ENCODE data around the gene PSMC4. TPM values are rescaled to one million over a fixed set of nuclear protein-coding genes. Genes with fewer than 3 reads are reported as not detected.

The PSMC4 gene
- polyA plus RNA-seq, 1 of the 3 experiments (the other 2 are of a cell fraction) = 173 TPM

- H3K4me1 ChIP-seq (ENCODE audit: control insufficient read depth in 1 of 2, insufficient read depth in 2 of 2, low read depth in 1 of 2, low read length in 1 of 2) = no peaks in the 10 kb centered on the region
- H3K4me2 ChIP-seq = no peak overlapping the region
- no peaks in the 10 kb centered on the region for H3F3A ChIP-seq (replicated peaks; ENCODE audit: insufficient read depth)
- H3K36me3 ChIP-seq (replicated peaks in 1 of 2; ENCODE audit: control insufficient read depth in 1 of 2, insufficient read depth in 2 of 2, low read length in 1 of 2) = no peaks in the 10 kb centered on the region
- 52% methylated on average over 3 of the region's 3 CpGs for WGBS (ENCODE audit: low lambda C conversion rate)
- H3K27me3 ChIP-seq (ENCODE audit: insufficient read depth) = no peaks in the 10 kb centered on the region; the same call in 1 of the 2 replicates
- H3K79me2 ChIP-seq (ENCODE audit: insufficient read depth) = no peaks in the 10 kb centered on the region
- no peaks in the 10 kb centered on the region for H3K9me3 ChIP-seq
- no peak overlapping the region for H3K4me3 ChIP-seq (ENCODE audit: low read depth in 2 of 2, low read length in 1 of 2)
- DNase-seq = no peak
- TF ChIP-seq, protein P1, sequence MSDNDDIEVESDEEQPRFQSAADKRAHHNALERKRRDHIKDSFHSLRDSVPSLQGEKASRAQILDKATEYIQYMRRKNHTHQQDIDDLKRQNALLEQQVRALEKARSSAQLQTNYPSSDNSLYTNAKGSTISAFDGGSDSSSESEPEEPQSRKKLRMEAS (IDR thresholded peaks at IDR 0.05; ENCODE audit: low read depth) = no peak
- no peak for TF ChIP-seq YY1 (IDR thresholded peaks at IDR 0.05; ENCODE audit: low read depth)
- no peaks in the 10 kb centered on the region for H3K9me2 ChIP-seq
- no peak overlapping the region for H3K27ac ChIP-seq (ENCODE audit: low read depth in 2 of 2, low read length in 1 of 2)
- no peak overlapping the region for H3K9ac ChIP-seq
- ChIA-PET CTCF (no interaction called here), POLR2A (no interaction called here)
- H2AFZ ChIP-seq (ENCODE audit: low read depth) = no peak overlapping the region
- H4K20me1 ChIP-seq (ENCODE audit: insufficient read depth) = no peaks in the 10 kb centered on the region
Measured at GRCh38 chr19:39929750-39930149, 41.2 kb upstream of the PSMC4 start.

DNA sequence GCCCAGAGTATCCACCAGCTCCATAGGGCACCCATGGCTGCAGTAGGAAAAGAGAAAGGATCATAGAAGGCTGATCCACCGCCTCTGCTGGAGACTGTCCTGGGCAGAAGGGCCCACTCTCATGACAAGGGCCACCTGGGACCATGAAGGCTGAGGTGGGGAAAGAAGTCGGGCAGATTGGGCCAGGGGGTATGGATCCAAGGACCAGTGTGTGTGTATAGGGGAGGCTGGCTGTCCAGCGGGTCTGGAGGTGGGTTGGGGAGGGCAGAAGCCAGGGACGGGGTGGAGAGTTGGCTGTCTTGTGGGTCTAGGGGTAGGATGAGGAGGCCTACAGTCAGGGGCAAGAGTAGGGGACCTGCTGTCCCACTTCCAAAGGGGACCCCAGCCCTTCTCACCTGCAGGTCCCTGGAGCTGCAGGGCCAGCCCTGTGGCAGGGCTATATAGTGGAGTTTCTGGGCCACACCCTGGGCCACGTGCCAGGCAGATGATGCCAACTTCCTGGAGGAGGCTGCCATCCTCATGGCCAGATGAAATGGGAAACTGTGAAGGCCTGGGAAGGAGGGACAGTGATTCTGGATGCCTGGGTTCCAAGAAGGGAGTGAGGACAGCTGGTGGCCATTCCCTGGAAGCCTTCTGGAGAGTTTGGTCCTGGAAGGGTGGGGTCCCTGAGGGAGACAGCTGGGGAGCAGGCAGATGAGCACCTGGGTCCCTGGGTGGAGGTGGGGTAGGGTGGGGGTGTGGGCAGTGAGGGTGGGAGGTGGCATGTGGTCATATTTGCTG, 36.2 kb upstream of the PSMC4 start, which contains the start of gene FCGBP:
Gene FCGBP (minus strand): TSS at position 51 of the 780 bp plus-strand sequence.
- TF ChIP-seq GATA2 (CRISPR knock-in tag; IDR thresholded peaks at IDR 0.05) (no peak), JUND (IDR thresholded peaks at IDR 0.05) (no peak), FOXJ3 (CRISPR knock-in tag; IDR thresholded peaks at IDR 0.05) (no peak)
- Histone ChIP-seq H3K4me2 (no peak within 1 kb of the TSS), H3K36me3 (replicated peaks in 1 of 2; ENCODE audit: control insufficient read depth in 1 of 2, insufficient read depth in 2 of 2, low read length in 1 of 2) (no peaks in the 10 kb centered on the region), H2AFZ (ENCODE audit: low read depth) (no peak within 1 kb of the TSS), H3K9ac (no peak within 1 kb of the TSS), H3K27me3 (ENCODE audit: insufficient read depth) (no peaks in the 10 kb centered on the region; the same call in 1 of the 2 replicates), H4K20me1 (ENCODE audit: insufficient read depth) (no peaks in the 10 kb centered on the region), H3K9me2 (no peaks in the 10 kb centered on the region), H3K27ac (ENCODE audit: low read depth in 2 of 2, low read length in 1 of 2) (no peak within 1 kb of the TSS), H3K4me1 (ENCODE audit: control insufficient read depth in 1 of 2, insufficient read depth in 2 of 2, low read depth in 1 of 2, low read length in 1 of 2) (no peaks in the 10 kb centered on the region), H3K79me2 (ENCODE audit: insufficient read depth) (no peaks in the 10 kb centered on the region), H3K4me3 (ENCODE audit: low read depth in 2 of 2, low read length in 1 of 2) (no peak within 1 kb of the TSS), H3F3A (replicated peaks; ENCODE audit: insufficient read depth) (no peaks in the 10 kb centered on the region), H3K9me3 (no peaks in the 10 kb centered on the region)
- no peak for DNase-seq
- CTCF ChIA-PET = no interaction called here
- 23% methylated on average over 5 of the region's 5 CpGs for WGBS (ENCODE audit: low lambda C conversion rate)
- POLR2A ChIA-PET = no interaction called here

GRCh38 chr19:39935364-39935661, 35.7 kb upstream of the PSMC4 start:
- Histone ChIP-seq H2AFZ (ENCODE audit: low read depth) (no peak overlapping the region), H3F3A (replicated peaks; ENCODE audit: insufficient read depth) (no peaks in the 10 kb centered on the region), H3K9ac (no peak overlapping the region), H3K9me3 (no peaks in the 10 kb centered on the region), H3K79me2 (ENCODE audit: insufficient read depth) (no peaks in the 10 kb centered on the region), H3K9me2 (no peaks in the 10 kb centered on the region), H3K4me1 (ENCODE audit: control insufficient read depth in 1 of 2, insufficient read depth in 2 of 2, low read depth in 1 of 2, low read length in 1 of 2) (no peaks in the 10 kb centered on the region), H3K4me3 (ENCODE audit: low read depth in 2 of 2, low read length in 1 of 2) (no peak overlapping the region), H3K36me3 (replicated peaks in 1 of 2; ENCODE audit: control insufficient read depth in 1 of 2, insufficient read depth in 2 of 2, low read length in 1 of 2) (no peaks in the 10 kb centered on the region), H4K20me1 (ENCODE audit: insufficient read depth) (no peaks in the 10 kb centered on the region), H3K27me3 (ENCODE audit: insufficient read depth) (no peaks in the 10 kb centered on the region; the same call in 1 of the 2 replicates), H3K4me2 (no peak overlapping the region), H3K27ac (ENCODE audit: low read depth in 2 of 2, low read length in 1 of 2) (no peak overlapping the region)
- CTCF ChIA-PET = no interaction called here
- TF ChIP-seq RCOR1 (IDR thresholded peaks at IDR 0.05; ENCODE audit: low read length) = no peak
- no peak for TF ChIP-seq CHD2 (IDR thresholded peaks at IDR 0.05; ENCODE audit: low read length, partially characterized antibody)
- no peak for TF ChIP-seq TEAD4 (IDR thresholded peaks at IDR 0.05; ENCODE audit: borderline replicate concordance, insufficient read depth)
- TF ChIP-seq EZH2phosphoT487 (IDR thresholded peaks at IDR 0.05; ENCODE audit: borderline replicate concordance, low read depth) = no peak
- TF ChIP-seq, protein P2, sequence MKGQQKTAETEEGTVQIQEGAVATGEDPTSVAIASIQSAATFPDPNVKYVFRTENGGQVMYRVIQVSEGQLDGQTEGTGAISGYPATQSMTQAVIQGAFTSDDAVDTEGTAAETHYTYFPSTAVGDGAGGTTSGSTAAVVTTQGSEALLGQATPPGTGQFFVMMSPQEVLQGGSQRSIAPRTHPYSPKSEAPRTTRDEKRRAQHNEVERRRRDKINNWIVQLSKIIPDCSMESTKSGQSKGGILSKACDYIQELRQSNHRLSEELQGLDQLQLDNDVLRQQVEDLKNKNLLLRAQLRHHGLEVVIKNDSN (IDR thresholded peaks at IDR 0.05; ENCODE audit: borderline replicate concordance, low read depth) = no peak
- TF ChIP-seq IRF3 (IDR thresholded peaks at IDR 0.05; ENCODE audit: low read depth, low read length) = no peak
- TF ChIP-seq FOSL2 (IDR thresholded peaks at IDR 0.05; ENCODE audit: borderline replicate concordance, low read depth) = no peak
- DNase-seq = no peak
- POLR2A ChIA-PET = no interaction called here
- WGBS (ENCODE audit: low lambda C conversion rate) = 60% methylated on average over 4 of the region's 5 CpGs
